ENCODE results near the gene ATP6V0E1.
"Not testable (repeated sequence)": the region's sequence is repeated elsewhere in the genome, so short reads cannot be mapped to it uniquely, and the experiment has no call there.

Gene ATP6V0E1

GRCh38 chr5:173027905-173028304 lies 44.3 kb downstream of the ATP6V0E1 start:
- Histone ChIP-seq H2AK5ac (ENCODE audit: low read length) (no peak overlapping the region), H3K4me3 (ENCODE audit: low read depth, low read length) (no peak overlapping the region), H3K4ac (ENCODE audit: low read depth, low read length) (peak overlapping the region; percentile 69), H3K9ac (ENCODE audit: low read length) (no peak overlapping the region), H3K79me2 (ENCODE audit: control insufficient read depth, insufficient read depth, low read length, poor library complexity) (peaks cover 2% of the 10 kb centered on the region), H3K27me3 (ENCODE audit: insufficient read depth, low read length) (no peaks in the 10 kb centered on the region), H3K36me3 (ENCODE audit: control insufficient read depth in 1 of 2, insufficient read depth in 2 of 2, low read length in 2 of 2) (peaks cover 0 to 1% of the 10 kb centered on the region in 2 experiments), H2BK120ac (ENCODE audit: insufficient read depth, low read length, poor library complexity) (no peak overlapping the region), H3K27ac (ENCODE audit: low read depth, low read length) (no peak overlapping the region), H4K12ac (ENCODE audit: low read depth, low read length) (no peak overlapping the region), H3K23ac (ENCODE audit: low read length) (no peak overlapping the region), H3K4me2 (ENCODE audit: low read length) (no peak overlapping the region), H4K91ac (ENCODE audit: low read depth, low read length) (no peak overlapping the region), H2BK12ac (ENCODE audit: low read length) (no peak overlapping the region), H2AFZ (ENCODE audit: insufficient read depth, low read length, poor library complexity) (no peak overlapping the region), H3K14ac (ENCODE audit: low read length) (no peak overlapping the region), H2BK5ac (ENCODE audit: low read depth, low read length, poor library complexity) (no peak overlapping the region), H3K9me3 (ENCODE audit: insufficient read depth, low read depth, low read length) (no peaks in the 10 kb centered on the region), H3K79me1 (ENCODE audit: low read length) (no peaks in the 10 kb centered on the region), H3K18ac (ENCODE audit: low read length) (no peak overlapping the region), H3K4me1 (ENCODE audit: control insufficient read depth in 1 of 2, insufficient read depth in 2 of 2, low read length in 2 of 2) (peaks cover 9 to 12% of the 10 kb centered on the region in 2 experiments), H4K8ac (ENCODE audit: low read depth, low read length) (no peak overlapping the region)
- no CpG with 5 or more reads among the region's 7 CpGs for WGBS (ENCODE audit: extremely low coverage, insufficient coverage, insufficient read length)
- DNase-seq, result no peak

GRCh38 chr5:173028811-173029327 lies 45.3 kb downstream of the ATP6V0E1 start:
- Histone ChIP-seq H2AK5ac (ENCODE audit: low read length) (no peak overlapping the region), H2BK12ac (ENCODE audit: low read length) (no peak overlapping the region)

GRCh38 chr5:173029499-173029921 lies 45.9 kb downstream of the ATP6V0E1 start:
- H3K23ac ChIP-seq (ENCODE audit: low read length), result no peak overlapping the region
- H3K36me3 ChIP-seq (ENCODE audit: control insufficient read depth in 1 of 2, insufficient read depth in 2 of 2, low read length in 2 of 2), result peaks cover 0 to 1% of the 10 kb centered on the region in 2 experiments
- no peaks in the 10 kb centered on the region for H3K9me3 ChIP-seq (ENCODE audit: insufficient read depth, low read depth, low read length)
- no peak overlapping the region for H2AK5ac ChIP-seq (ENCODE audit: low read length)
- H3K4me2 ChIP-seq (ENCODE audit: low read length), result no peak overlapping the region
- no peak overlapping the region for H3K9ac ChIP-seq (ENCODE audit: low read length)
- H3K27ac ChIP-seq (ENCODE audit: low read depth, low read length), result no peak overlapping the region
- H4K12ac ChIP-seq (ENCODE audit: low read depth, low read length), result no peak overlapping the region
- no peak overlapping the region for H3K4me3 ChIP-seq (ENCODE audit: low read depth, low read length)
- H3K18ac ChIP-seq (ENCODE audit: low read length), result no peak overlapping the region
- peaks cover 2% of the 10 kb centered on the region for H3K79me2 ChIP-seq (ENCODE audit: control insufficient read depth, insufficient read depth, low read length, poor library complexity)
- no peak for DNase-seq
- H2BK12ac ChIP-seq (ENCODE audit: low read length), result no peak overlapping the region
- H3K27me3 ChIP-seq (ENCODE audit: insufficient read depth, low read length), result no peaks in the 10 kb centered on the region
- H3K4ac ChIP-seq (ENCODE audit: low read depth, low read length), result peak overlapping the region; percentile 59
- peak overlapping the region; percentile 51 for H4K8ac ChIP-seq (ENCODE audit: low read depth, low read length)
- H3K79me1 ChIP-seq (ENCODE audit: low read length), result no peaks in the 10 kb centered on the region
- no CpG with 5 or more reads among the region's 5 CpGs for WGBS (ENCODE audit: extremely low coverage, insufficient coverage, insufficient read length)
- H4K91ac ChIP-seq (ENCODE audit: low read depth, low read length), result no peak overlapping the region
- no peak overlapping the region for H3K14ac ChIP-seq (ENCODE audit: low read length)
- H2AFZ ChIP-seq (ENCODE audit: insufficient read depth, low read length, poor library complexity), result no peak overlapping the region
- peaks cover 8 to 9% of the 10 kb centered on the region in 2 experiments for H3K4me1 ChIP-seq (ENCODE audit: control insufficient read depth in 1 of 2, insufficient read depth in 2 of 2, low read length in 2 of 2)
- H2BK5ac ChIP-seq (ENCODE audit: low read depth, low read length, poor library complexity), result no peak overlapping the region
- H2BK120ac ChIP-seq (ENCODE audit: insufficient read depth, low read length, poor library complexity), result no peak overlapping the region

More at GRCh38 chr5:173028811-173029327, 45.3 kb downstream of the ATP6V0E1 start:
- H3K79me2 ChIP-seq (ENCODE audit: control insufficient read depth, insufficient read depth, low read length, poor library complexity), result peaks cover 2% of the 10 kb centered on the region
- DNase-seq, result no peak
- H4K12ac ChIP-seq (ENCODE audit: low read depth, low read length), result no peak overlapping the region
- no peak overlapping the region for H3K23ac ChIP-seq (ENCODE audit: low read length)
- peaks cover 9% of the 10 kb centered on the region in 2 experiments for H3K4me1 ChIP-seq (ENCODE audit: control insufficient read depth in 1 of 2, insufficient read depth in 2 of 2, low read length in 2 of 2)
- H3K36me3 ChIP-seq (ENCODE audit: control insufficient read depth in 1 of 2, insufficient read depth in 2 of 2, low read length in 2 of 2), result peaks cover 0 to 1% of the 10 kb centered on the region in 2 experiments
- H4K91ac ChIP-seq (ENCODE audit: low read depth, low read length), result no peak overlapping the region
- H3K9ac ChIP-seq (ENCODE audit: low read length), result no peak overlapping the region
- no peak overlapping the region for H2AFZ ChIP-seq (ENCODE audit: insufficient read depth, low read length, poor library complexity)
- no peak overlapping the region for H2BK120ac ChIP-seq (ENCODE audit: insufficient read depth, low read length, poor library complexity)
- H3K4me2 ChIP-seq (ENCODE audit: low read length), result no peak overlapping the region
- H3K4ac ChIP-seq (ENCODE audit: low read depth, low read length), result no peak overlapping the region
- no peak overlapping the region for H3K27ac ChIP-seq (ENCODE audit: low read depth, low read length)
- no peaks in the 10 kb centered on the region for H3K79me1 ChIP-seq (ENCODE audit: low read length)
- H3K27me3 ChIP-seq (ENCODE audit: insufficient read depth, low read length), result no peaks in the 10 kb centered on the region
- H2BK5ac ChIP-seq (ENCODE audit: low read depth, low read length, poor library complexity), result no peak overlapping the region
- no peak overlapping the region for H3K14ac ChIP-seq (ENCODE audit: low read length)
- no peak overlapping the region for H4K8ac ChIP-seq (ENCODE audit: low read depth, low read length)
- WGBS (ENCODE audit: extremely low coverage, insufficient coverage, insufficient read length), result no CpG with 5 or more reads among the region's 4 CpGs
- H3K9me3 ChIP-seq (ENCODE audit: insufficient read depth, low read depth, low read length), result no peaks in the 10 kb centered on the region
- H3K4me3 ChIP-seq (ENCODE audit: low read depth, low read length), result no peak overlapping the region
- no peak overlapping the region for H3K18ac ChIP-seq (ENCODE audit: low read length)

- not testable (repeated sequence) for H3K14ac ChIP-seq (ENCODE audit: low read length); H3K4me2 ChIP-seq (ENCODE audit: low read length); H3K4me1 ChIP-seq (ENCODE audit: control insufficient read depth in 1 of 2, insufficient read depth in 2 of 2, low read length in 2 of 2); H3K18ac ChIP-seq (ENCODE audit: low read length); H3K9ac ChIP-seq (ENCODE audit: low read length); H3K36me3 ChIP-seq (ENCODE audit: control insufficient read depth in 1 of 2, insufficient read depth in 2 of 2, low read length in 2 of 2); H3K27ac ChIP-seq (ENCODE audit: low read depth, low read length); H3K79me1 ChIP-seq (ENCODE audit: low read length); H2AK5ac ChIP-seq (ENCODE audit: low read length); H3K79me2 ChIP-seq (ENCODE audit: control insufficient read depth, insufficient read depth, low read length, poor library complexity); H4K12ac ChIP-seq (ENCODE audit: low read depth, low read length); DNase-seq; H2BK120ac ChIP-seq (ENCODE audit: insufficient read depth, low read length, poor library complexity); H3K27me3 ChIP-seq (ENCODE audit: insufficient read depth, low read length); H4K91ac ChIP-seq (ENCODE audit: low read depth, low read length); H3K9me3 ChIP-seq (ENCODE audit: insufficient read depth, low read depth, low read length); H2BK5ac ChIP-seq (ENCODE audit: low read depth, low read length, poor library complexity); H4K8ac ChIP-seq (ENCODE audit: low read depth, low read length); H3K4me3 ChIP-seq (ENCODE audit: low read depth, low read length); H2BK12ac ChIP-seq (ENCODE audit: low read length); H3K4ac ChIP-seq (ENCODE audit: low read depth, low read length); H3K23ac ChIP-seq (ENCODE audit: low read length); H2AFZ ChIP-seq (ENCODE audit: insufficient read depth, low read length, poor library complexity)
- no CpG with 5 or more reads among the region's 3 CpGs for WGBS (ENCODE audit: extremely low coverage, insufficient coverage, insufficient read length)
Measured at GRCh38 chr5:173032096-173032495, 48.5 kb downstream of the ATP6V0E1 start.

Data from trophoblast cell (in vitro differentiated cells and primary cell).